Renal cortex interstitium (tissue), 11 donors: ENCODE data around the gene TSEN34. TPM values are rescaled to one million over a fixed set of nuclear protein-coding genes. Genes with fewer than 3 reads are reported as not detected.
"Not testable (repeated sequence)": the region's sequence is repeated elsewhere in the genome, so short reads cannot be mapped to it uniquely, and the experiment has no call there.

Source experiments
- DNase-seq, 11 donors: peaks; one replicate each; pipeline ENCODE4 v3.0.0-alpha.2; 2013; ENCODE audit warnings: low read depth in 9 of 11, low spot score in 4 of 11; ENCODE audit errors: extremely low read depth in 1 of 11
- polyA plus RNA-seq, 3 donors: library from polyadenylated mRNA; unstranded; fragments of 120-200 nt; gene quantifications; one replicate each; pipeline ENCODE4 v1.2.1, GENCODE V29; 2013; ENCODE audit not compliant: insufficient read length in 3 of 3

Gene TSEN34
- polyA plus RNA-seq, 3 donors = 46.2 to 63.2 (median 60.2) TPM

DNA sequence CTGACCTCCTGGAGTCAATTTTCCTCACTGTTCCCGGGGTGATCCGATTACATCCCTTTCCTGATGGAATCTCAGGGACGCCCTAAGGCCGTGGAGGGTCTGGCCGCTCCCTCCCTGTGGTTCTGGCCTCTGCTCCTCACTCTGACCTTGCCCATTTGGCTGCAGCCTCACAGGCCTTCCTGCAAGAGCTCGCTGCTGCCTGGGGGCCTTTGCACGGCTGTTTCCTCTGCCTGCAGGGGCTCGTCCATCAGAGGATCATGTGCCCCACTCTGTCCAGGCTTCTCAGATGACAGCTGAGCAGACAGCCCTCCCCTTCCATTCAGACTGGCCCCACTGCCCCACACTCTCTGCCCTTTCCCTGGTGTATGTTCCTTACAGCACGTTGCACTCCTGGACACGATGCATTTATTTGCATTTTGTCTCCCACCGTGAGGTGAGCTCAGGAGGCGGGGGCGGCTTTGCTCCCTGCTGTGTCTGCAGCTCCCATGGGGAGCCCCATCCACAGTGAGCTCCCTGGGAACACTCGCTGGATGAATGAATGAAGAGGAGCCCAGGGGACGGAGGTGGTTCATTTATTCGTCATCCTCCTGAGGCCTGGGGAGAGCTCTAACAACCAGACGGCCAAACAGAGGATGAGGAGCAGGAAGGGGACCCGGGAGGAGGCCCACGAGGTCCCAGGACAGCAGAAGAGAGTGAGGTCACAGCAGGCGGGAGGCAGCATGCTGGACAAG, 26.6 kb downstream of the TSEN34 start:
- not testable (repeated sequence) for DNase-seq

DNA sequence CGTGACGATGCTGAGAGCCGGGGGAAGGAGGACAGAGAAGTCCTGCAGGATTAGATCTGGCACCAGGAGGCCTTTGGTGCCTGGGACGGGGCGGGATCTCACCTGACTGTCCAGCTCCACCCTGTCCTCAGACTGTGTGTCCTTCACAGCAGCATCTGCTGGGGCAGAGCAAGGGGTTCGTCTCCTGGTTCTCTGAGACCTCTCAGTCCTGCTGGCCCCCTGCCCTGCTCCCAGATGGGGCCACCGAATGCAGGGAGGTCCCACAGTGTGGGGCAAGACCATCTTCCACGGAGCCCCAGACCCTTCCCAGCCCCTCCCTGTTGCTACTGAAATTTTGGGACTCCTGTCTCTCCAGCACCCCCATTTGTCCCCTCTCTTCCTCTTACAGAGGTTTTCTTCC, 27.2 kb downstream of the TSEN34 start:
- DNase-seq = no peak

DNA sequence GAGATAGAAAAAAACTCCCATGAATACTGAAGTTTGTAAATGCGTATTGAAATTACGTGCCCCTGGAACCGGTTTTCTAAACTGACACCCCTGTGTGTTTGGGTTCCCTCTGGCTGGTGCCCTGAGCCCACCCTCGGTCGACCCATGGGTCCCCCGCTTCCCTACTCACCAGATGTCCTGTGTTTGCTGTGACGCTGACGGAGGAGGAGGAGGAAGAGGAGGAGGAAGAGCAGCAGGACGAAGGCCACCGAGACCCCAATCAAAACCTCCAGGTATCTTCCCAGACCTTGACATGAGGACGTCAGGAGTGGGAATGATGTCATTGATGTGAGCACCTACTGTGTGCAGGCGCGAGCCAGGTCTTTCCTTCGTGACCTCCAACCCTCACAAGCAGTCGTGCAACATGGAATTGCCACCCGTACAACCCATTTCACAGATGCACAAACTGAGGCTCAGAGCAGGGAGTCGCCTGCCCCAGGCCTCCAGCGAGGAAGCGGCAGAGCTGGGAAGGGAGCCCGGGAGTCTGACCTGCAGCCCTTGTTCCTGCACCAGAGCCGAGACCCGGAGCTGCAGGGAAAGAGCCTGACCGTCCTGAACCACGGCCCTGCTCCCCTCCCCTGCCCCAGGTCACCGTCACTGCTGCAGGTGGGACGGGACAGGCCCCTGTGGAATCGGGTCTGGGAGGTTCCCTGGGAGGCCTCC, 28.0 kb downstream of the TSEN34 start:
- DNase-seq = no peak

DNA sequence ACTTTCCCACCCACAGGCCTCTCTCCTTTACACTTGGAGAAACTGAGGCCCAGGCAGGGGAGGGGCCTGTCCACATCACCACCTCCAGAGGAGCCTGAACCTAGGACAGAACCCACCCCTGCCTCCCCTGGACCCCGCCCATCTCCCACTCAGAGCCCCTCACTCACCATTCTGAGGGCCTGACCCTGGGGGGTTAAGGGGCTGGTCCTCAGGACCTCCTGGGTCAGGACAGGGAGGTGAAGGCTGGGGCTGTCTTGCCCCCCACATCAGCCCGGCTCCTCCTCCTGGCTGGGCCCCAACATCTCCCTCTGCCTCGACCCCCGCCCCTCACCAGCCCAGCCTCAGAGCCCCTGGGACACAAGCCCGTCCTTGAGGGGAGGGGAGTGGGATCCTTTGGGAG, 28.6 kb downstream of the TSEN34 start:
- DNase-seq = not testable (repeated sequence)

DNA sequence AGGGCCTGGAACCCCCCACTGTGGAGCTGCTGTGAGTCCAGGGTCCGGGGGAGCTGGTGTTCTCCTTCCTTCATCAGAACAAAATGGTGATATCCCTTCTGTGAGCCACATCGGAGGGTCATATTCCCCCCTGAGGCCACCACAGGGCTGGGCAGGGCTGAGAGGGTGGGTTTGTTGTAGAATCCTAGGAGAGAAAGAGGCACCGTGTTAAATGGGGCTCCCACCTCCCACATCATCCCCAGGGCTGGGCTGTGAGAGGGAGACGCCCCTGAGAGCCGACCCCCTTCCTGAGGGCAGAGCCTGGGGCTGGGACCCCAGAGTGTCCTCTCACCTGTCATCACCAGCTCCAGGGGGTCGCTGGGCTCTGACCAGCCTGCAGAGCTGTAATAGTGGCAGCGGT, 30.8 kb downstream of the TSEN34 start:
- not testable (repeated sequence) for DNase-seq

DNA sequence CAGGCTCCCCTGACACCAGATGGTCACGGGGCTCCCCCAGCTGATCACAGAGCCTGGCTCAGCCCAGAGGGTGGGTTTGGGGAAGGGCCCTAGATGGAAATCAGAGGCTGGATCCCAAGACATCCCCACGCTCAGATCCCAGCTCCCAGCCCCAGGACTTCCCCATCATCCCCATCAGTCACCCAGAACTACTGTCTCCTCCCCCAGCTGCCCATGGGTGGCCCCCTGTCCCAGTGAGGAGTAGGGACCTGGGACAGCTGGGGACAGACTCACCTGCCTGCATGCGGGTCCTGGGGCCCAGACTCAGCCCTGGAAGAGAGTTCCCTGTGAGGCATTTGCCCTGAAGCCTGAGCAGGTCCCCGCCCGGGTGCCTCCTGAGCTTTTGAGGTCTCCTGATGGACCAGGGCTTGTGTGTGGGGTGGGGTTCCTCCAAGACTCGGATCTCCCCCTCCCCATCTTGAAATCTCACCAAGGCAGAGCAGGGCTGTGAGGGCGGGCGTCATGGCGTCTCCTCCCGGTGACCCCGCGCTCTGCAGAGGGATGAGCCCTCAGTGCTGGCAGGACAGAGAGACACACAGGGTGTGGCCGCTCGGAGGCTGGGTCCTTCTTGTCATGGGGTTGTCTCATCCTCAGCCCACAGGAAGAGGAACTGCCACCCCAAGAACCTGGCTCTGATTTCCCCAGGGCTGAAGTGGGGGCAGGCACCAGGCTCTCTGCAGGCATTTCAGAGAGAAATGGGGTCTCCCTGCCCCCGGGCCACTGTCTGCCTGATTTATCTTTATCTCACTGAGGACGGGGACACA, 31.6 kb downstream of the TSEN34 start, which contains the start of gene LILRB3:
LILRB3 (minus strand) TSS at position 534 of the 803 bp plus-strand sequence; CDS start at position 503, 31 bp downstream.
- DNase-seq = not testable (repeated sequence)

DNA sequence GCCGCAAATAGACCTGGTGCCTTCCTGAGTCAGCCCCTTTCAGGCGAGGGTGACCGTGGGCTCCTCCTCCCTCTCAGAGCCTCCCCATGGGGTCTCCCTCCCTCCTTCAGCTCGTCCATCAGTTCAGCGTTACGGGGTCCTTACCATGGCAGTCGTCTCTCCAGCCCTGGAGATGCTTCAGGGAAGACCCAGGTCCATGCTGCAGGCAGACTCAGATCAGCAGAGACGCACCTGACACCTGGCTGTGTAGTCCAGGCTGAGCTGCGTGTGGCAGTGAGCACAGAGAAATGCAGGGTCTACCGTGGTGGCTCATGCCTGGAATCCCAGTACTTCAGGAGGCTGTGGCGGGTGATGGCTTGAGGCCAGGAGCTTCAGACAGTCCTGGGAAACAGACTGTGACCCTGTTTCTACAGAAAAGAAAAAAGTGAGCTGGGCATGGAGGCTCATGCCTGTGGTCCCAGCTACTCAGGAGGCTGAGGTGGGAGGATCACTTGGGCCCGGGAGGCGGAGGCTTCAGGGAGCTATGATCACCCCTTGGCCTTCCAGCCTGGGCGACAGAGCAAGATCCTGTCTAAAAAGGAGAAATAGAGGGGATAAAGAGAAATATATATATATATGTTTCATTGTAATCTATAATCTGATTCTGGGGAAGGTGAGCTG, 32.3 kb downstream of the TSEN34 start:
- DNase-seq = not testable (repeated sequence)

DNA sequence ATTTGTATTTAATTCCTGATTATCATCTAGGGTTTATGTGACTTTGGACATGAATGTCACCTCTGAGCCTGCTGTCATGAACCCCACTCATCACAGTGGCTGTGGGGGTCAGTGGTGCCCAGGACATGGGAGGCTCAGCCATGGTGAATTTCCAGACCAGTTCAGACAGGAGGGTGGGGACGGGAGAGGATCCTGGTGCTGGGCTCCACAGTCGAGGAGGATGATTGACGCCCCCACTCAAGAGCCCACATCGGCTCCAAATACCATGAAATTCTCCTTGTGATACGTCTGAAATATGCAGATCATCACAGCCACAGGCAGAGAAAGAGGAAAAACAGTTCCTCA, 32.8 kb downstream of the TSEN34 start:
- not testable (repeated sequence) for DNase-seq

DNA sequence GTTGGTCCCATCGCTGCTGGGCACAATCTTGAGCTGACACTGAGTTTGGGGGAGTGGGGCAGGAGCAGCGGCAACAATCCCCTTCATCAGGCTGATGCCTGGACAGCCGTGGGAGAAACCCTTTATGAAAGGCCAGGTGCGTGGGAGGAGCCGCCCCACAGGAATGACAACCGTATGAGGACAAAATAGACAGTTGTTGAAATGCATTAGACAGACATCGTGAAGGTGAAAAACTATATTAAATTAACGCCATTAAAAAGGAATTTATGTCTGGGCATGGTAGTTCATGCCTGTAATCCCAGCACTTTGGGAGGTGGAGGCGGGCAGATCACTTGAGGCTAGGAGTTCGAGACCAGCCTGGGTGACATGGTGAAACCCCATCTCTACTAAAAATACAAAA, 33.5 kb downstream of the TSEN34 start:
- not testable (repeated sequence) for DNase-seq

DNA sequence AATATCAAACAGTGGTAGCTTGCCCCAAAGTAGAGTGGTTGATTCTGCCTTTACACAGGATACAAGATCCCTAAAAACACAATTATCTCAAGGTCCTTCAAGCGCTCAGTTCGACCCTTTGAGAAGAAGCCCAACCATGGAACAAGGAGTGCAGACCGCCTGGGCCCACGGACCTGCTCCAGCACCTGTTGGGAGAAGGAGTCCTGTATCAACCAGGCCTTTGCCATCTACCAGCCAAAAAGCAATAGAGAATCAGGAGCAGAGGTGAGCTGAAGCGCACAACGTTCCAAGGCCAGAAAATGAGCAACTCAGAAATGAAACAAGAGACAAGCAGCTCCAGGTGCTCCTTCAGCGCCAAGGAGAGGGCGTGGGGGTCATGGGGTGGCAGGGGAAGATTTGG, 38.0 kb downstream of the TSEN34 start:
- no peak for DNase-seq

DNA sequence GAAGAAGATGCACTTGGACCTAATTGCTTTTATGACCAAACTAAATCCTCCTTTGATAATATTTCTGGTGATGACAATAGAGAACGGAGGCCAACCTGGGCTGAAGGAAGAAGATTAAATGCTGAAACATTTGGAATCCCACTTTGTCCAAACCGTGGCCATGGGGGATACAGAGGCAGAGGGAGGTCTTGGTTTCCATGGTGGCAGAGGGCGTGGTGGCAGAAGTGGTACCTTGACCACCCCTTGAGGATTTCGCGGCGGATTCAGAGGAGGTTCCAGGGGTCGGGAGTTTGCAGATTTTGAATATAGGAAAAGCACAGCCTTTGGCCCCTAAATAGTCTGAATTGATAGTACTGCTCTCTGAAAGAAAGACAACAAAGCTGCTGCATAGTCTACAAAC, 38.9 kb downstream of the TSEN34 start:
- DNase-seq = no peak

DNA sequence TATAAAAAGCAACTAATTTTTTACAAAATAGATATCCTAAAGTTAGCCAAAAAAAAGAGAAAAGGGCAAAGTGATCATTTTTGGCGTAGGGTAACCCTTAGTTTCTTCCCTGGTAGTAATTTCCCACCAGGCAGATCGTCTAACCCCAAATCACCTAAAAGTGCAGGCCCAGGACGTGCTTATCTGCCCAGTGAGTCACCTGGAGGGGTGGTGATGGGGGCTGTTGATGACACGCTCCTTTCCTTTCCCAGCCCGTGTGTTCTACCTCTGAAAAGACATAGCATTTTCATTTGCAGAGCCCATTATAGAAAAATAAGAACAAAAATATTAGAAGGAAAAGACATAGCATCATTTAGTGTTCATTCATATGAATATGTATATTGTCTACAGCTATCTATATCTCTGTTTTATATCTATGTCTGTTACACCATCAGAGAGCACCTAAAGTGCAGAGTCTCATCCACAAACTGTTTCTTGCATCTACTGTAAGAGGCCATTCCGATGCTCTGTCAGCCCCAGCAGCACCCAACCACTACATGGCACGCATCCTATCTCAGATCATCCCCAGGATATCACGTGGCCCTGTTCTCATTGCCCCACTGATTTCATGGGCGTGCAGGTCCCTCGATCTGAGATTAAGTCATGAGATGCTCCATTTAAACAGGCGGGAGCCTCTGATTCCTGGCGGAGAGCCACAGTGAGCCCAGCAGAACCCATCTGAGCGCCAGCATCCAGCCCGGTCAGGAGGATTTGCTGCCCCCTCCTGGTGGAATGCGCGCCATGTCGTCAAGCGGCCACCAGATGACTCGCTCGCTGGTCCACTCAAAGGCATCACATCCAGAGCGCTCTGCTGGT, 40.2 kb downstream of the TSEN34 start:
- DNase-seq = peak in 10 of 11 donors; percentile 45 to 77 (median 67)

DNA sequence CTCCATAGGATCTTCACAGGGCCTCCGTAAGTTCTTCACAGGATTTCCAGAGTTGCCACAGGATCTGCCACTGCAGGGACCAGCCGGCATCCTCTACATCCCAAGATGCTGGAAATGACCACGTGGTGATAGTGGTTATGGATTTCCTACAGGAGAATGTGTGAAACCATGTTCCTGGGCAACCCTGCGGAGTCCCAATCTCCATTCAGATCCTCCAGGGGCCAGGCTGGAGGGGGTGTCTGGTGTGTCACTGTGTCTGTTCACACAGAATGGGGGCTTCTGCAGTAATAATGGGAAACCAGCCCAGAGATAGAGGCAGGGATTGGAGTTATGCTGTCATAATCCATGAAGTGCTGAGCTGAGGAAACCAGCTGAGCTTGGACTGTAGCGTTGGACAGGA, 42.8 kb downstream of the TSEN34 start:
- DNase-seq = no peak

DNA sequence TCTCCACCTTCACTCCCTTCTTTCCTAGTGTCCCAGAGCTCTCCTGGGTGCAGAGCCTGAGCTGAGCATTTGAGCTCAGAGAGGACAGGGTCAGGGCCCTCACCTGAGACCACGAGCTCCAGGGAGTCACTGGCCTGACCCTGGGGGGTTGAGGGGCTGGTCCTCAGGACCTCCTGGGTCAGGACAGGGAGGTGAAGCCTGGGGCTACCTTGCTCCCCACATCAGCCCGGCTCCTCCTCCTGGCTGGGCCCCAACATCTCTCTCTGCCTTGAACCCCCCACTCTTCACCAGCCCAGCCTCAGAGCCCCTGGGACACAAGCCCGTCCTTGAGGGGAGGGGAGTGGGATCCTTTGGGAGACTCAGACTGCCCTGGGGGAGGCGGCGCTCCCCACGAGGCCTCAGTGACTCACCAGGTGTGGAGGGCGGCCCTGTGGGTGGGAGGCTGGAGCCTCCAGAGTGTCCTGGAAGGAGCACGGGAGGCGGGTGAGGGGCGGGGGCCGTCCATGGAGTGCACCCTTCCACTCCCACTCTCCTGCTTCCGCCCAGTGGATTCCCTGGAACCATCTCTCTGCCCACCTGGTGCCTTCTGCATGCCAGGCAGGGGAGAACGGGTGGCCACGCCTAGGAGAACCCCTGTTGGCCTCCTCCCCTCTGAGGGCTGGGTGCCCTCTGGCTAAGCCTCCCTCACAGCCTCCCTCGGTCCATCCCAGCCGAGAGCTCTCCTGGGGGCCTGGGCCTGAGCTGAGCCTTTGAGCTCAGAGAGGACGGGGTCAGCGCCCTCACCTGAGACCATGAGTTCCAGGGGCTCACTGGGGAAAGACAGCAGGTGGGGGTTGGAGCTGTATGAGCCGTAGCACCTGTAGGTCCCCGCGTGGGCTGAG, 48.6 kb downstream of the TSEN34 start:
- DNase-seq = not testable (repeated sequence)

DNA sequence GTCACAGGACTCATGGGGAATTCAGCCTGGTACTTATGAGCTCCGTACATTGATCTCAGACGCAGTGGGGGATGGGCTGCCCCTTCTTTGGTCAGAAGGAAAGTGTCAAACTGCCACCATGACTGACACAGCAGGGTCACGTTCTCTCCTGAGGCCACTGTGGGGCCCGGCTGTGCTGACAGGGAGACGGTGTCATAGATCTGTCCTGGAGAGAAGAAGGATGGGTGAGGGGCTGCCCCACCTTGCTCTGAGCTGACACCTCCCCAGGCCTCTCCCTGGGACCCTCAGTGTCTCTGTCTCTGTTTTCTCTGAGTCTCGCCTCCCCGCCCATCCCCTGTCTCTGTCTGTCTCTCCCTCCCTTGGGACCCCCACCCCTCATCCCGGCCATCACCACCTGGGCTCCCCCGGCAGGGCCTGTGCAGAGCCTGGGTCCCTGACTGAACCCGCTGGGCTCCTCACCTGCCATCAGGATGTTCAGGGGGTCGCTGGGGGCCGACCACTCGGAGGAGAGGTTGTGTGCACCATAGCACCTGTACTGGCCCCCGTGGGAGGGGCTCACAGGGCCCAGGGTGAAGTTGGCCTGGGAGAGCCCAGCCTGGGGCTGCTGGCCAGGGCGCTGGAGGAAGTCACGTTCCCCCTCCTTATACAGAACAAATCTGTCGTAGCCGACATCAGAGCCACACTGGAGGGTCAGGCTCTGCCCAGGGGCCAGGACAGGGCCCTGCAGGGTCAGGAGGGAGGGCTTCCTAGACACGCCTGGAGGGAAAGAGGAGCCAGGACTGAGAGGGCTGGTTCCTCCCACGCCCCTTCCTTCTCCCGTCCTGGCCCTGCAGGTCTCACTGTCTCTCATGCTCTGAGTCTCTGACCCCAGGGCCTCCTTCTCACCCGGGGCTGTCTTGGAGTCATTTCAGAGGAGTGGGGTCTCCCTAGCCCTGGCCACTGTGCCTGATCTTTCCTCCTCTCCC, 49.5 kb downstream of the TSEN34 start:
- DNase-seq = not testable (repeated sequence)

DNA sequence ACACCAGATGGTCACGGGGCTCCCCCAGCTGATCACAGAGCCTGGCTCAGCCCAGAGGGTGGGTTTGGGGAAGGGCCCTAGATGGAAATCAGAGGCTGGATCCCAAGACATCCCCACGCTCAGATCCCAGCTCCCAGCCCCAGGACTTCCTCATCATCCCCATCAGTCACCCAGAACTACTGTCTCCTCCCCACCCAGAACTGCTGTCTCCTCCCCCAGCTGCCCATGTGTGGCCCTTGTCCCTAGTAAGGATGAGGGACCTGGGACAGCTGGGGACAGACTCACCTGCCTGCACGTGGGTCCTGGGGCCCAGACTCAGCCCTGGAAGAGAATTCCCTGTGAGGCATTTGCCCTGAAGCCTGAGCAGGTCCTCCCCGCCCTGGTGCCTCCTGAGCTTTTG, 51.1 kb downstream of the TSEN34 start:
- DNase-seq = not testable (repeated sequence)
